Activated CD4-positive, alpha-beta T cell treated with anti-CD3 and anti-CD28 coated beads for 24 hours (primary cell): ENCODE data around the gene GJD4.
A peak's percentile ranks its signal among the peaks of the same experiment; 100 is the strongest.

Source experiments
- DNase-seq, 2 donors: peaks; one replicate each; pipeline ENCODE4 v3.0.0-alpha.2; 2020; ENCODE audit warnings: low read depth in 2 of 2

GJD4 gene, protein sequence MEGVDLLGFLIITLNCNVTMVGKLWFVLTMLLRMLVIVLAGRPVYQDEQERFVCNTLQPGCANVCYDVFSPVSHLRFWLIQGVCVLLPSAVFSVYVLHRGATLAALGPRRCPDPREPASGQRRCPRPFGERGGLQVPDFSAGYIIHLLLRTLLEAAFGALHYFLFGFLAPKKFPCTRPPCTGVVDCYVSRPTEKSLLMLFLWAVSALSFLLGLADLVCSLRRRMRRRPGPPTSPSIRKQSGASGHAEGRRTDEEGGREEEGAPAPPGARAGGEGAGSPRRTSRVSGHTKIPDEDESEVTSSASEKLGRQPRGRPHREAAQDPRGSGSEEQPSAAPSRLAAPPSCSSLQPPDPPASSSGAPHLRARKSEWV

DNA sequence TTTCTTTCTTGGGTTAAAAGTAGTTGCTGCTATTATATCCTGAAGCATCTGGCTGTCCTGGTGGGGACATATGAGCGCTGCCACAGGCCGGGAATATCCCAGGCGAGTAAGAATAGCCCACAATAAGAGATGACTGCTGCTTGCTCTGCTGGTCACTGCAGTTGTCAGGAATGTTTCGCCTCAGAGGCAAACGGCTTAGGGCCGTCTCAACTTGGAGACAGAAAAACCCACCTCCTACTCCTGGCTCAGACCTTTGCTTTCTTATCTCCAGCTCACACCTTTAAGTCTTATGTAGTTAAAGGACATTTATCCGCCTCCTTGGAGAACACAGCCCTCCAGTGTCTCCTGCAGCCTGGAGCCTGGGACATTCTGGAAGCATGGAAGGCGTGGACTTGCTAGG is at the start of gene GJD4:
Gene GJD4, plus strand, starts transcription at position 151 of the 400 bp plus-strand sequence. Its CDS starts 227 bp downstream, at position 378.
- DNase-seq = no peak

DNA sequence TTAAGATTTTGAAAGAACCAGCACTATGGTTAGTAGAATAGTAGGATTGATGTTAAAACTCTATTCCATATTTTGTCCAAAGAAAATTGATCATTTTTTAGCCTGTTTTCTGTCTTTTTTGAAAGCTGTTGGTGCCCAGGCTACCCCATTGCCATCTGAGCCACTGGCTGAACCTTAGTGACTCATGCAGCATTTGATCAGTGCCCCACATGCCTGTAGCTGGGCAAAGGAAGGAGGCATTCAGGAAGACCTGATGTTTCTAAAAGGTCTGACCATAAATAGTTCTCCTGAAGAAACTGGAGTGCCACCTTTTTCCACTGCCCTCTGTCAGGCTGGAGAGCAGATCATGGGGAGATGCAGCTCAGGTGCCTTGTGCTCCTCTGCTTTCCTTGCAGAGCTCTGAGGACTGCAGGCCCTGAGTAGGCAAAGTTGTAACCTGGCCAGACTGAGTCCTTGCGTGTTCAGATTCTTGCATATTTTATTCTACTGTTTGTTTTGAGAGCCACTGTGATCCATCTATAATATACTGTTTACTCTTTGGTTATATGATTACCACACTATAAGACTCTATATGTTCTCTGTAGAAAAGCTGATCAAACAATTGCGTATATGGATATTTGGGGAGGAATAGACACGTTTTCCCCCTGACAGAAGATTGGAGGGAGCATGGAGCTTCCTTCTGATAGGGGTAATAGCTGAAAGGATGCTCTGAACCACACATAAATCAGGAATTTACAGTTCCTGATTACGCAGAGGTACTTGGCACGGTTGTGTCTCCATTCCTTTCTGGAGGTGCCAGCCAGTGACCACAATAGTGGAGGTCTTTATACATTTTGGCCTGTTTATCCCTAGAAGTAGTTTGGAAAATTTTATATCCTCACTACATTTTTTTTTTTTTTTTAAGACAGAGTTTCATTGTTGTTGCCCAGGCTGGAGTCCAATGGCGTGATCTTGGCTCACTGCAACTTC is 48.9 kb upstream of the GJD4 start:
- no peak for DNase-seq

DNA sequence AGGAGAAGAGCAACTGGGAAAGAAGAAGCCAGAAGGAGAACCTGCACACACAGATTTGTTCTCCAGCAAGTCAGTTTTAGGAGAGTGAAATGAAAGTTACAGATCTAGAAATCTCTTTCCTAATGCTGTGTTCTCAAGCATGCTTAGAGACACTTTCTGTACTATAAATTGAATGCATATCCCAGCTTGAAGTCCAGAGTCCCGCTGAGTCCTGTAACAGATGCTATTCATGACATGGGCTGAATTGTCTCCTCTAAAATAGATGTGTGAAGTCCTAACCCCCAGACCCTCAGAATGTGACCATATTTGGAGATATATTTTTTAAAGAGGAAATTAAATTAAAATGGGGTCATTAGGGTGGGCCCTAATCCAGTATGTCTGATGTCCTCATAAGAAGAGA is 46.9 kb upstream of the GJD4 start:
- DNase-seq = no peak

- DNase-seq = no peak
These were observed 45.7 kb upstream of the GJD4 start for GRCh38 chr10:35559416-35559815.

DNA sequence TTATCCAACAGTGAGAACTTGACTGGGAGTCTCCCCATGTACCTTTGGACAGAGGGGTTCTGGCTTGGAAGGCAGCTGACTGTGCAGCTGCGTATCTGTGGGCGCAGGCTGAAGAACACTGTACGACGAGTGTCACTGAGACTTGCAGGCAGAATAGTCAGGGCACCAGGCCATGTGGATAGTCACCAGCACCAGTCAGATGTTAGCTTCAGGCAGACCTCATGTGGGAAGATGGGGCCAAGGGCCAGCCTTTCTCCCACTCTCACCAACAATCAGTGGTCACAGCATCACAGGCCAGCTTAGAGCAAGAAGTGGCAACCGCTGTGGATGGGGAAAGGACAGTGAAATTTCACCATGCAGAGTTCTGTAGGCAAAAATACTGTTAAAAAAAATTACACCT is 43.4 kb upstream of the GJD4 start:
- DNase-seq = no peak

DNA sequence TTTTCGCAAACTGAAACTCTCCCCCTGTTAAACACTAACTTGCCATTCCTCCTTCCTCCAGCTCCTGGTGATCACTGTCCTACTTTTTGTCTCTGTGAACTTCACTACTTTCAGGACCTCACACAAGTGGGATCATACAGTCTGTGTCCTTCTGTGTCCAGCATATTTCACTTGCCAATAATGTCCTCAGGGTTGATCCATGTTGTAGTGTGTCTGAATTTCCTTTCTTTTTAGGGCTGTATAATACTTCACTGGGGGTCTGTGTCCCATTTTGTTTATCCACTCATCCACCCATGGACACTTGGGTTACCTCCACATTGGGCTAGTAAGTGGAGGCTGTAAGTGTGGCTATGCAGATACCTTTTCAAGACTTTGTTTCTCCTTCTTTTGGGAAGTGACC is 42.7 kb upstream of the GJD4 start:
- no peak for DNase-seq

DNA sequence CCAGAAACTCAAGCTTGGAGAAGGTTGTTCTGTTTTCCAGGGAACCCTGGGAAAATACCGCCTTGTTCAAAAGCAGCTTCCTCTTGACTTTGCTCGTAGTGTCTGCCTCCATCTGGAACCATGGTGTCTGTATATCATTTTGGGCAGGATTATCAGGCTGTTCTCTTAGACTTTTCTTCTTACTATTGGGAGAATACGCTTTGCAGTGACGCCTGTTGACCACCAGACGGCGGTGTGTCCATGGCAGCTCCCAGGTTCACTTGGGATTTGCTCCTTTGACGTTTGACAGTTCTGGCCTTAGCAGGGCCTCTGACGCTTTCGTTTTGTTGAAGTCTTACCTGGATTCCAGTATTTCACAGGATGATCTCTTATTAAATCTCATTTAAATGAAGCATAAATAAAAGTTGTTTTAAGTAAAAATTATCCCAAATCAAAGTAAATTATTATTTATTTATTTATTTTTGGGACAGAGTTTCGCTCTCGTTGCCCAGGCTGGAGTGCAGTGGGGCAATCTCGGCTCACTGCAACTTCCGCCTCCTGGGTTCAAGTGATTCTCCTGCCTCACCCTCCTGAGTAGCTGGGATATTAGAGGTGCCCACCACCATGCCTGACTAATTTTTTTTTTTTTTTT is 41.8 kb upstream of the GJD4 start:
- DNase-seq = peak; percentile 22 to 31

- no peak for DNase-seq
These were observed 40.7 kb upstream of the GJD4 start for GRCh38 chr10:35564341-35564968.

DNA sequence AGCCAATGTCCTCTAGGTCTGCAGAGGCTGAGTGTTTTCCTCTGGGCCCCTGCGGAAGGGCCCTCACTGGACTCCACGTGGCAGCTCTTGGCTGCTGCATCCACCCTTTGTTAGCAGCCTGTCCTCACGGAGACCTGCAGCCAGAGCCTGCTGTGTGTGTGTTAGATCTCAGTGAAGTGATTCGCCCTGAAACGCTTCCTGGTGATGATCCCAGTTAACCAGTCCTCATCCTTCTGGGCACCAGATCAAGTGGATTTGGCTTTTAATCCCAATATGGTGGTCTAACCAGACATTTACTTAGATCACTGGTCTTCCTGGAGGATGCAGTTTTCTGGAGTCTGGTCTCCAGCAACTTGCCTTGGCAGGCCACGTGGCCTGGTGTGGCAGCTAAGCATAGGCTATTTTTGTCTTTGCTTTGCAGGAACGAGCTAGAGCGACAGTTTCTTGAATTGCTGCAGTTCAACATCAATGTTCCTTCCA is 39.5 kb upstream of the GJD4 start:
- no peak for DNase-seq

- no peak for DNase-seq
These were observed 37.2 kb upstream of the GJD4 start for GRCh38 chr10:35567951-35568350.

GRCh38 chr10:35568483-35569015 is 36.6 kb upstream of the GJD4 start:
- no peak for DNase-seq

- no peak for DNase-seq
These were observed 35.9 kb upstream of the GJD4 start for GRCh38 chr10:35569111-35569707.

- no peak for DNase-seq
These were observed 35.3 kb upstream of the GJD4 start for GRCh38 chr10:35569836-35570235.

DNA sequence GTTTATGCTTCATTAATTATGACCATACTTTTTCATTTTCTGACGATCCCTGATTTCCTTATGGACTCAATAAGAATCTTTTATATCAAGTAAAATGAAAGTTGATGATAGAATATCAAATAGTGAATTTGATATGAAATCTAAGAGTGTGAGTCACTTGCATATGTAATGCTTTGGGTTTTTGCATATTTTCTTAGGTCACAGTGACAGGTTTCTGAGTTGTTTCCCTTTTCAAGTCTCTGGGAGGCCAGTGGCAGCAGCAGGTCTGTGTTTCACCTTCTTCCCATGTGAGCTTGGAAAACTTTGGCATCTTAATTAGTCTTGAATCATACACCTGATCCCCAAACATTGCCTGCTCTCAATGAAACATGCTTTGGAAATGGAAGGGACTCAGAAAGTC is 34.7 kb upstream of the GJD4 start:
- DNase-seq = no peak

- no peak for DNase-seq
These were observed 32.6 kb upstream of the GJD4 start for GRCh38 chr10:35572583-35572982.

GRCh38 chr10:35573796-35574195 is 31.3 kb upstream of the GJD4 start:
- no peak for DNase-seq

- no peak for DNase-seq
These were observed 30.2 kb upstream of the GJD4 start for GRCh38 chr10:35574924-35575352.

- no peak for DNase-seq
These were observed 29.5 kb upstream of the GJD4 start for GRCh38 chr10:35575640-35576039.

- DNase-seq = no peak
These were observed 28.4 kb upstream of the GJD4 start for GRCh38 chr10:35576730-35577129.

GRCh38 chr10:35577926-35578617 is 27.1 kb upstream of the GJD4 start:
- DNase-seq = no peak
